ENCODE data around the gene RAB31. TPM values are rescaled to one million over a fixed set of nuclear protein-coding genes. Genes with fewer than 3 reads are reported as not detected.

The RAB31 gene
- polyA plus RNA-seq, 1 of the 3 experiments (the other 2 are of a cell fraction) = 23.0 TPM

GRCh38 chr18:9749611-9750010 lies 41.5 kb downstream of the RAB31 start:
- Histone ChIP-seq H3K27ac (ENCODE audit: low read depth in 2 of 2, low read length in 1 of 2) (no peak overlapping the region), H3K36me3 (replicated peaks in 1 of 2; ENCODE audit: control insufficient read depth in 1 of 2, insufficient read depth in 2 of 2, low read length in 1 of 2) (no peaks in the 10 kb centered on the region), H3F3A (replicated peaks; ENCODE audit: insufficient read depth) (peaks cover 9% of the 10 kb centered on the region), H4K20me1 (ENCODE audit: insufficient read depth) (no peaks in the 10 kb centered on the region), H3K27me3 (ENCODE audit: insufficient read depth) (no peaks in the 10 kb centered on the region), H3K4me3 (ENCODE audit: low read depth in 2 of 2, low read length in 1 of 2) (no peak overlapping the region), H3K9me2 (no peaks in the 10 kb centered on the region), H2AFZ (ENCODE audit: low read depth) (no peak overlapping the region), H3K9ac (no peak overlapping the region), H3K79me2 (ENCODE audit: insufficient read depth) (no peaks in the 10 kb centered on the region; the same call in 1 of the 2 replicates), H3K4me1 (ENCODE audit: control insufficient read depth in 1 of 2, insufficient read depth in 2 of 2, low read depth in 1 of 2, low read length in 1 of 2) (no peaks in the 10 kb centered on the region), H3K9me3 (no peaks in the 10 kb centered on the region), H3K4me2 (no peak overlapping the region)
- WGBS (ENCODE audit: low lambda C conversion rate) = 97% methylated on average over 4 of the region's 4 CpGs
- POLR2A ChIA-PET = no interaction called here
- CTCF ChIA-PET = interaction anchor here (1.0 kb wide), 1 partner anchor 137 kb away, joined by 4 read pairs; no protein-coding TSS in a partner anchor
- TF ChIP-seq IRF3 (IDR thresholded peaks at IDR 0.05; ENCODE audit: low read depth, low read length) = no peak
- TF ChIP-seq SMC3 (IDR thresholded peaks at IDR 0.05; ENCODE audit: low read depth, low read length) = no peak
- no peak for TF ChIP-seq EZH2phosphoT487 (IDR thresholded peaks at IDR 0.05; ENCODE audit: borderline replicate concordance, low read depth)
- no peak for TF ChIP-seq SIN3A (IDR thresholded peaks at IDR 0.05; ENCODE audit: borderline replicate concordance, low read depth, low read length)
- TF ChIP-seq RXRA (IDR thresholded peaks at IDR 0.05; ENCODE audit: borderline replicate concordance, low read depth) = no peak
- TF ChIP-seq RAD21 (IDR thresholded peaks at IDR 0.05; ENCODE audit: low read length) = no peak
- TF ChIP-seq TCF12 (IDR thresholded peaks at IDR 0.05) = no peak
- no peak for TF ChIP-seq POLR2AphosphoS5 (IDR thresholded peaks at IDR 0.05; ENCODE audit: low read depth, low read length)
- TF ChIP-seq MXI1 (IDR thresholded peaks at IDR 0.05; ENCODE audit: low read depth, low read length) = no peak
- DNase-seq = no peak

- ChIA-PET POLR2A (no interaction called here), CTCF (interaction anchor here (1.0 to 1.1 kb wide), 2 partner anchors 15 to 138 kb away, joined by 4 read pairs; no protein-coding TSS in a partner anchor)
- no peak overlapping the region for H3K27ac ChIP-seq (ENCODE audit: low read depth in 2 of 2, low read length in 1 of 2)
- H3K9me3 ChIP-seq = no peaks in the 10 kb centered on the region
- no peaks in the 10 kb centered on the region for H4K20me1 ChIP-seq (ENCODE audit: insufficient read depth)
- TF ChIP-seq NRF1 (IDR thresholded peaks at IDR 0.05; ENCODE audit: low read depth, low read length) (no peak), USF2 (IDR thresholded peaks at IDR 0.05; ENCODE audit: borderline replicate concordance, low read depth, low read length) (no peak), CHD2 (IDR thresholded peaks at IDR 0.05; ENCODE audit: low read length, partially characterized antibody) (no peak), REST (IDR thresholded peaks at IDR 0.05; ENCODE audit: low read depth, low read length) (no peak), FOSL2 (IDR thresholded peaks at IDR 0.05; ENCODE audit: borderline replicate concordance, low read depth) (no peak), SMC3 (IDR thresholded peaks at IDR 0.05; ENCODE audit: low read depth, low read length) (no peak), NFIC (IDR thresholded peaks at IDR 0.05; ENCODE audit: borderline replicate concordance) (no peak), FOXJ3 (CRISPR knock-in tag; IDR thresholded peaks at IDR 0.05) (no peak), GABPA (IDR thresholded peaks at IDR 0.05; ENCODE audit: low read depth) (no peak), MAX (IDR thresholded peaks at IDR 0.05; ENCODE audit: low read depth) (no peak), ELF1 (IDR thresholded peaks at IDR 0.05) (no peak), TCF12 (IDR thresholded peaks at IDR 0.05) (no peak), GATA2 (CRISPR knock-in tag; IDR thresholded peaks at IDR 0.05) (no peak), MXI1 (IDR thresholded peaks at IDR 0.05; ENCODE audit: low read depth, low read length) (no peak)
- H3K4me1 ChIP-seq (ENCODE audit: control insufficient read depth in 1 of 2, insufficient read depth in 2 of 2, low read depth in 1 of 2, low read length in 1 of 2) = no peaks in the 10 kb centered on the region
- 92% methylated on average over 12 of the region's 12 CpGs for WGBS (ENCODE audit: low lambda C conversion rate)
- no peak overlapping the region for H3K4me2 ChIP-seq
- no peak overlapping the region for H3K4me3 ChIP-seq (ENCODE audit: low read depth in 2 of 2, low read length in 1 of 2)
- H3F3A ChIP-seq (replicated peaks; ENCODE audit: insufficient read depth) = peaks cover 9% of the 10 kb centered on the region
- H2AFZ ChIP-seq (ENCODE audit: low read depth) = no peak overlapping the region
- no peak overlapping the region for H3K9ac ChIP-seq
- no peaks in the 10 kb centered on the region for H3K27me3 ChIP-seq (ENCODE audit: insufficient read depth)
- no peaks in the 10 kb centered on the region; the same call in 1 of the 2 replicates for H3K79me2 ChIP-seq (ENCODE audit: insufficient read depth)
- H3K36me3 ChIP-seq (replicated peaks in 1 of 2; ENCODE audit: control insufficient read depth in 1 of 2, insufficient read depth in 2 of 2, low read length in 1 of 2) = no peaks in the 10 kb centered on the region
- DNase-seq = no peak
- no peaks in the 10 kb centered on the region for H3K9me2 ChIP-seq
Measured at GRCh38 chr18:9750112-9750511, 42.0 kb downstream of the RAB31 start.

Data from SK-N-SH (cell line).